CD4-positive, CD25-positive, alpha-beta regulatory T cell (primary cell): ENCODE measurements around the gene DPH5. TPM values are rescaled to one million over a fixed set of nuclear protein-coding genes. Genes with fewer than 3 reads are reported as not detected.

ENCODE experiments used
- ATAC-seq, 2 donors: fragments of 150-1000 bp; cut with Tn5 transposase; one replicate each; pipeline ENCODE4 v1.10.0; 2021; ENCODE audit warnings: low read depth in 2 of 2, moderate number of reproducible peaks in 2 of 2, moderate library complexity in 1 of 2
- DNase-seq, 3 donors: peaks; one replicate each; pipeline versions ENCODE4 v3.0.0 to v3.0.0-alpha.2; 2012 to 2022; ENCODE audit warnings: mixed read lengths in 1 of 3
- H3K27ac ChIP-seq: one replicate; pipeline ENCODE4 v1.7.0; 2013; ENCODE audit warnings: mild to moderate bottlenecking, low read length; ENCODE audit not compliant: insufficient read depth, poor library complexity, severe bottlenecking
- H3K27me3 ChIP-seq: one replicate; pipeline ENCODE4 v1.7.0; 2013; ENCODE audit warnings: low read length; ENCODE audit not compliant: control insufficient read depth, insufficient read depth
- H3K36me3 ChIP-seq: one replicate; pipeline ENCODE4 v1.7.0; 2013; ENCODE audit warnings: mild to moderate bottlenecking, low read length, moderate library complexity; ENCODE audit not compliant: control insufficient read depth, insufficient read depth
- H3K4me1 ChIP-seq: 2 replicates; pipeline ENCODE4 v1.7.0; 2013; ENCODE audit warnings: mild to moderate bottlenecking, low read length; ENCODE audit not compliant: insufficient read depth, control insufficient read depth, poor library complexity, severe bottlenecking
- H3K4me3 ChIP-seq: one replicate; pipeline ENCODE4 v1.7.0; 2013; ENCODE audit warnings: low read depth, mild to moderate bottlenecking, low read length, moderate library complexity
- H3K9me3 ChIP-seq, 2 experiments: 1 replicate in 1 of 2; 2 replicates in 1 of 2; pipeline ENCODE4 v1.7.0; 2013; ENCODE audit warnings: low read length in 2 of 2, mild to moderate bottlenecking in 1 of 2, moderate library complexity in 1 of 2; ENCODE audit not compliant: control insufficient read depth in 2 of 2
- H3K27ac Mint-ChIP-seq, 3 donors: one replicate each; pipeline ENCODE4 v1.8.0; 2020 to 2022; ENCODE audit warnings: mild to moderate bottlenecking in 3 of 3, mixed read lengths in 3 of 3, moderate library complexity in 2 of 3
- H3K27me3 Mint-ChIP-seq: one replicate; pipeline ENCODE4 v1.8.0; 2022; ENCODE audit warnings: mild to moderate bottlenecking, mixed read lengths
- H3K36me3 Mint-ChIP-seq: one replicate; pipeline ENCODE4 v1.8.0; 2020; ENCODE audit warnings: mixed read lengths
- H3K4me1 Mint-ChIP-seq, 4 donors: one replicate each; pipeline ENCODE4 v1.8.0; 2020 to 2022; ENCODE audit warnings: mixed read lengths in 4 of 4, mild to moderate bottlenecking in 1 of 4
- H3K4me3 Mint-ChIP-seq, 4 donors: one replicate each; pipeline ENCODE4 v1.8.0; 2020 to 2022; ENCODE audit warnings: mild to moderate bottlenecking in 4 of 4, mixed read lengths in 4 of 4, moderate library complexity in 3 of 4
- H3K9me3 Mint-ChIP-seq, 7 donors: one replicate each; pipeline ENCODE4 v1.8.0; 2020 to 2022; ENCODE audit warnings: mixed read lengths in 7 of 7, mild to moderate bottlenecking in 3 of 7, moderate library complexity in 2 of 7
- polyA plus RNA-seq, 4 donors: library from polyadenylated mRNA; unstranded; fragments of 300-500 nt; fragmentation: Illumina TruSeq; gene quantifications; one replicate each; pipeline ENCODE4 v1.2.3, GENCODE V29; 2021
- total RNA-seq: library from RNA; stranded (reverse); gene quantifications from one replicate; pipeline ENCODE4 v1.2.3, GENCODE V29; 2022

DPH5 gene
- total and polyA plus RNA-seq, 5 donors from 2014 or later: 30.6 to 49.8 (median 44.2) TPM

GRCh38 chr1:101064697-101065096 lies 39.1 kb upstream of the DPH5 start:
- DNase-seq (no peak), ATAC-seq (no peak)
- Mint-ChIP-seq H3K36me3 (peaks cover 16% of the 10 kb centered on the region), H3K4me1 (peaks cover 31 to 52% (median 32%) of the 10 kb centered on the region in 4 donors), H3K27me3 (no peaks in the 10 kb centered on the region), H3K27ac (peak overlapping the region in 1 of 3 donors; percentile 69), H3K9me3 (peaks cover 0 to 1% (median 0%) of the 10 kb centered on the region in 7 donors), H3K4me3 (no peak overlapping the region)
- Histone ChIP-seq H3K4me3 (no peak overlapping the region), H3K36me3 (no peaks in the 10 kb centered on the region), H3K27me3 (no peaks in the 10 kb centered on the region), H3K4me1 (peaks cover 18% of the 10 kb centered on the region), H3K27ac (no peak overlapping the region), H3K9me3 (no peaks in the 10 kb centered on the region)

- Mint-ChIP-seq H3K27ac (no peak overlapping the region), H3K4me3 (no peak overlapping the region), H3K36me3 (peaks cover 23% of the 10 kb centered on the region), H3K9me3 (peaks cover 0 to 13% (median 0%) of the 10 kb centered on the region in 7 donors), H3K4me1 (peaks cover 17 to 29% (median 22%) of the 10 kb centered on the region in 4 donors), H3K27me3 (peaks cover 4% of the 10 kb centered on the region)
- no peaks in the 10 kb centered on the region for H3K27me3 ChIP-seq
- no peak overlapping the region for H3K27ac ChIP-seq
- ATAC-seq (no peak), DNase-seq (no peak)
- no peaks in the 10 kb centered on the region for H3K36me3 ChIP-seq
- peaks cover 3% of the 10 kb centered on the region for H3K4me1 ChIP-seq
- no peak overlapping the region for H3K4me3 ChIP-seq
- H3K9me3 ChIP-seq: no peaks in the 10 kb centered on the region
These were observed 35.4 kb upstream of the DPH5 start for GRCh38 chr1:101060992-101061391.

- ATAC-seq (no peak), DNase-seq (no peak)
- no peaks in the 10 kb centered on the region for H3K4me1 ChIP-seq
- H3K9me3 ChIP-seq: no peaks in the 10 kb centered on the region
- H3K27me3 Mint-ChIP-seq: peaks cover 4% of the 10 kb centered on the region
- H3K27ac Mint-ChIP-seq: peak overlapping the region in 1 of 3 donors; percentile 47
- no peak overlapping the region for H3K4me3 Mint-ChIP-seq
- peaks cover 23% of the 10 kb centered on the region for H3K36me3 Mint-ChIP-seq
- no peaks in the 10 kb centered on the region for H3K36me3 ChIP-seq
- H3K27ac ChIP-seq: no peak overlapping the region
- H3K9me3 Mint-ChIP-seq: peaks cover 0 to 13% (median 0%) of the 10 kb centered on the region in 7 donors
- H3K27me3 ChIP-seq: no peaks in the 10 kb centered on the region
- no peak overlapping the region for H3K4me3 ChIP-seq
- H3K4me1 Mint-ChIP-seq: peaks cover 19 to 32% (median 21%) of the 10 kb centered on the region in 4 donors
These were observed 34.5 kb upstream of the DPH5 start for GRCh38 chr1:101059945-101060542.

GRCh38 chr1:101055623-101056022 lies 30.0 kb upstream of the DPH5 start:
- ATAC-seq (no peak), DNase-seq (no peak)
- H3K4me1 Mint-ChIP-seq: peaks cover 17 to 21% (median 18%) of the 10 kb centered on the region in 4 donors
- Histone ChIP-seq H3K36me3 (no peaks in the 10 kb centered on the region), H3K27ac (no peak overlapping the region), H3K9me3 (no peaks in the 10 kb centered on the region), H3K4me3 (no peak overlapping the region), H3K27me3 (no peaks in the 10 kb centered on the region), H3K4me1 (no peaks in the 10 kb centered on the region)
- peaks cover 0 to 13% (median 0%) of the 10 kb centered on the region in 7 donors for H3K9me3 Mint-ChIP-seq
- H3K27me3 Mint-ChIP-seq: peaks cover 4% of the 10 kb centered on the region
- H3K4me3 Mint-ChIP-seq: no peak overlapping the region
- H3K36me3 Mint-ChIP-seq: peaks cover 19% of the 10 kb centered on the region
- H3K27ac Mint-ChIP-seq: peak overlapping the region in 1 of 3 donors; percentile 33

GRCh38 chr1:101051688-101052638 lies 26.4 kb upstream of the DPH5 start:
- Mint-ChIP-seq H3K27me3 (no peaks in the 10 kb centered on the region), H3K27ac (peak overlapping the region; percentile 62 to 89 (median 71)), H3K4me3 (no peak overlapping the region), H3K9me3 (no peaks in the 10 kb centered on the region), H3K4me1 (peaks cover 18 to 31% (median 21%) of the 10 kb centered on the region in 4 donors), H3K36me3 (peaks cover 4% of the 10 kb centered on the region)
- H3K9me3 ChIP-seq: no peaks in the 10 kb centered on the region
- H3K27me3 ChIP-seq: no peaks in the 10 kb centered on the region
- ATAC-seq: no peak
- H3K36me3 ChIP-seq: no peaks in the 10 kb centered on the region
- H3K4me1 ChIP-seq: no peaks in the 10 kb centered on the region
- H3K4me3 ChIP-seq: no peak overlapping the region
- H3K27ac ChIP-seq: no peak overlapping the region
- no peak for DNase-seq

- H3K36me3 ChIP-seq: peaks cover 3% of the 10 kb centered on the region
- no peak overlapping the region for H3K27ac ChIP-seq
- no peaks in the 10 kb centered on the region for H3K9me3 Mint-ChIP-seq
- peaks cover 7% of the 10 kb centered on the region for H3K36me3 Mint-ChIP-seq
- ATAC-seq (no peak), DNase-seq (no peak)
- H3K27ac Mint-ChIP-seq: no peak overlapping the region
- no peaks in the 10 kb centered on the region for H3K4me1 ChIP-seq
- H3K27me3 Mint-ChIP-seq: no peaks in the 10 kb centered on the region
- H3K4me1 Mint-ChIP-seq: peaks cover 16 to 29% (median 19%) of the 10 kb centered on the region in 4 donors
- H3K9me3 ChIP-seq: no peaks in the 10 kb centered on the region
- H3K27me3 ChIP-seq: no peaks in the 10 kb centered on the region
- no peak overlapping the region for H3K4me3 Mint-ChIP-seq
- H3K4me3 ChIP-seq: no peak overlapping the region
These were observed 25.3 kb upstream of the DPH5 start for GRCh38 chr1:101050869-101051268.

GRCh38 chr1:101044749-101045148 lies 19.2 kb upstream of the DPH5 start:
- Histone ChIP-seq H3K36me3 (peaks cover 19% of the 10 kb centered on the region), H3K9me3 (peaks cover 0 to 17% of the 10 kb centered on the region in 2 experiments), H3K4me3 (no peak overlapping the region), H3K27ac (no peak overlapping the region), H3K27me3 (no peaks in the 10 kb centered on the region), H3K4me1 (no peaks in the 10 kb centered on the region)
- Mint-ChIP-seq H3K9me3 (peaks cover 0 to 12% (median 6%) of the 10 kb centered on the region in 7 donors), H3K27me3 (no peaks in the 10 kb centered on the region), H3K4me1 (peaks cover 7 to 15% (median 10%) of the 10 kb centered on the region in 4 donors), H3K4me3 (no peak overlapping the region), H3K36me3 (peaks cover 20% of the 10 kb centered on the region), H3K27ac (peak overlapping the region in 2 of 3 donors; percentile 72 to 89)
- DNase-seq (no peak), ATAC-seq (no peak)
